Measurements from ENCODE around the gene KRTAP9-7. TPM values are rescaled to one million over a fixed set of nuclear protein-coding genes. Genes with fewer than 3 reads are reported as not detected.

The KRTAP9-7 gene
- total and polyA plus RNA-seq, 2 experiments from 2014 or later: not detected

DNA sequence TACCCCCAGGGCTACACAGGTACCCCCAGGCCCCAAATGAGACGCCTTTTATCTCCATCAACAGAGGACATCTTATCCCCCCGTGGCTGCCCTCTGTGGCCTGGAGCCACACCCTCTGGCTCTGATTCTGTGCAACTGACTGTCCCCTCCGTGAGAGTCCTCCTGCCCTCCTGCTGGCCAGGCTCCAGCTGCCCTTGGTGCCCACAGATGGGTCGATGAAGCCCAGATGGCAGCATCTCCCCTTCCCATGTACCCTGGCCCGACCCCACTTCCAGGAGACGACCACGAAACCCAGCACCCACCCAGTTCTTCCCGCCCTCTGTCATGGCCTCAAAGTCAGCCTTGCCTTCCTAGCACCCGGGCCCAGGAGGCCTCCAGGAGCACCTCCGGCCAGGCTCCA is 49.6 kb downstream of the KRTAP9-7 start (continued):
- TF ChIP-seq, protein P1, sequence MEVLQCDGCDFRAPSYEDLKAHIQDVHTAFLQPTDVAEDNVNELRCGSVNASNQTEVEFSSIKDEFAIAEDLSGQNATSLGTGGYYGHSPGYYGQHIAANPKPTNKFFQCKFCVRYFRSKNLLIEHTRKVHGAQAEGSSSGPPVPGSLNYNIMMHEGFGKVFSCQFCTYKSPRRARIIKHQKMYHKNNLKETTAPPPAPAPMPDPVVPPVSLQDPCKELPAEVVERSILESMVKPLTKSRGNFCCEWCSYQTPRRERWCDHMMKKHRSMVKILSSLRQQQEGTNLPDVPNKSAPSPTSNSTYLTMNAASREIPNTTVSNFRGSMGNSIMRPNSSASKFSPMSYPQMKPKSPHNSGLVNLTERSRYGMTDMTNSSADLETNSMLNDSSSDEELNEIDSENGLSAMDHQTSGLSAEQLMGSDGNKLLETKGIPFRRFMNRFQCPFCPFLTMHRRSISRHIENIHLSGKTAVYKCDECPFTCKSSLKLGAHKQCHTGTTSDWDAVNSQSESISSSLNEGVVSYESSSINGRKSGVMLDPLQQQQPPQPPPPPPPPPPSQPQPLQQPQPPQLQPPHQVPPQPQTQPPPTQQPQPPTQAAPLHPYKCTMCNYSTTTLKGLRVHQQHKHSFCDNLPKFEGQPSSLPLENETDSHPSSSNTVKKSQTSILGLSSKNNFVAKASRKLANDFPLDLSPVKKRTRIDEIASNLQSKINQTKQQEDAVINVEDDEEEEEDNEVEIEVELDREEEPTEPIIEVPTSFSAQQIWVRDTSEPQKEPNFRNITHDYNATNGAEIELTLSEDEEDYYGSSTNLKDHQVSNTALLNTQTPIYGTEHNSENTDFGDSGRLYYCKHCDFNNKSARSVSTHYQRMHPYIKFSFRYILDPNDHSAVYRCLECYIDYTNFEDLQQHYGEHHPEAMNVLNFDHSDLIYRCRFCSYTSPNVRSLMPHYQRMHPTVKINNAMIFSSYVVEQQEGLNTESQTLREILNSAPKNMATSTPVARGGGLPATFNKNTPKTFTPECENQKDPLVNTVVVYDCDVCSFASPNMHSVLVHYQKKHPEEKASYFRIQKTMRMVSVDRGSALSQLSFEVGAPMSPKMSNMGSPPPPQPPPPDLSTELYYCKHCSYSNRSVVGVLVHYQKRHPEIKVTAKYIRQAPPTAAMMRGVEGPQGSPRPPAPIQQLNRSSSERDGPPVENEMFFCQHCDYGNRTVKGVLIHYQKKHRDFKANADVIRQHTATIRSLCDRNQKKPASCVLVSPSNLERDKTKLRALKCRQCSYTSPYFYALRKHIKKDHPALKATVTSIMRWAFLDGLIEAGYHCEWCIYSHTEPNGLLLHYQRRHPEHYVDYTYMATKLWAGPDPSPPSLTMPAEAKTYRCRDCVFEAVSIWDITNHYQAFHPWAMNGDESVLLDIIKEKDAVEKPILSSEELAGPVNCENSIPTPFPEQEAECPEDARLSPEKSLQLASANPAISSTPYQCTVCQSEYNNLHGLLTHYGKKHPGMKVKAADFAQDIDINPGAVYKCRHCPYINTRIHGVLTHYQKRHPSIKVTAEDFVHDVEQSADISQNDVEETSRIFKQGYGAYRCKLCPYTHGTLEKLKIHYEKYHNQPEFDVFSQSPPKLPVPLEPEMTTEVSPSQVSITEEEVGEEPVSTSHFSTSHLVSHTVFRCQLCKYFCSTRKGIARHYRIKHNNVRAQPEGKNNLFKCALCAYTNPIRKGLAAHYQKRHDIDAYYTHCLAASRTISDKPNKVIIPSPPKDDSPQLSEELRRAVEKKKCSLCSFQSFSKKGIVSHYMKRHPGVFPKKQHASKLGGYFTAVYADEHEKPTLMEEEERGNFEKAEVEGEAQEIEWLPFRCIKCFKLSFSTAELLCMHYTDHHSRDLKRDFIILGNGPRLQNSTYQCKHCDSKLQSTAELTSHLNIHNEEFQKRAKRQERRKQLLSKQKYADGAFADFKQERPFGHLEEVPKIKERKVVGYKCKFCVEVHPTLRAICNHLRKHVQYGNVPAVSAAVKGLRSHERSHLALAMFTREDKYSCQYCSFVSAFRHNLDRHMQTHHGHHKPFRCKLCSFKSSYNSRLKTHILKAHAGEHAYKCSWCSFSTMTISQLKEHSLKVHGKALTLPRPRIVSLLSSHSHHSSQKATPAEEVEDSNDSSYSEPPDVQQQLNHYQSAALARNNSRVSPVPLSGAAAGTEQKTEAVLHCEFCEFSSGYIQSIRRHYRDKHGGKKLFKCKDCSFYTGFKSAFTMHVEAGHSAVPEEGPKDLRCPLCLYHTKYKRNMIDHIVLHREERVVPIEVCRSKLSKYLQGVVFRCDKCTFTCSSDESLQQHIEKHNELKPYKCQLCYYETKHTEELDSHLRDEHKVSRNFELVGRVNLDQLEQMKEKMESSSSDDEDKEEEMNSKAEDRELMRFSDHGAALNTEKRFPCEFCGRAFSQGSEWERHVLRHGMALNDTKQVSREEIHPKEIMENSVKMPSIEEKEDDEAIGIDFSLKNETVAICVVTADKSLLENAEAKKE (CRISPR knock-in tag; IDR thresholded peaks at IDR 0.05): no peak
- no peak for TF ChIP-seq REST (IDR thresholded peaks at IDR 0.05; ENCODE audit: unreplicated experiment)
- TF ChIP-seq POLR2AphosphoS5 (IDR thresholded peaks at IDR 0.05; ENCODE audit: low read depth): no peak

- no peak overlapping the region for H3K27ac ChIP-seq (ENCODE audit: low read depth)
- H2AFZ ChIP-seq: no peak overlapping the region
- Mint-ChIP-seq H3K4me3 (no peak overlapping the region), H3K36me3 (ENCODE audit: low read depth) (no peaks in the 10 kb centered on the region), H3K9me3 (no peaks in the 10 kb centered on the region; the same call in 2 of the 3 replicates), H3K27me3 (ENCODE audit: insufficient read depth, low read depth, poor library complexity) (peaks cover 11% of the 10 kb centered on the region), H3K4me1 (no peaks in the 10 kb centered on the region; the same call in 2 of the 3 replicates), H3K27ac (no peak overlapping the region)
- no peaks in the 10 kb centered on the region for H3K27me3 ChIP-seq (ENCODE audit: insufficient read depth)
- no peaks in the 10 kb centered on the region for H3K4me1 ChIP-seq (ENCODE audit: insufficient read depth)
- H3K79me2 ChIP-seq (replicated peaks; ENCODE audit: insufficient read depth): no peaks in the 10 kb centered on the region
- DNase-seq (ENCODE audit: low spot score) (no peak), ATAC-seq (no peak)
- no peaks in the 10 kb centered on the region for H3K36me3 ChIP-seq (ENCODE audit: insufficient read depth)
- no peak overlapping the region for H3K4me3 ChIP-seq
- no peaks in the 10 kb centered on the region for H3K9me2 ChIP-seq (ENCODE audit: insufficient read depth)
- no peaks in the 10 kb centered on the region for H4K20me1 ChIP-seq (replicated peaks; ENCODE audit: insufficient read depth)
- H3K4me2 ChIP-seq: no peak overlapping the region
- no peaks in the 10 kb centered on the region for H3F3A ChIP-seq (replicated peaks; ENCODE audit: low read depth)
- no peak for TF ChIP-seq STAT1 (IDR thresholded peaks at IDR 0.05; ENCODE audit: unreplicated experiment)
- TF ChIP-seq EZH2phosphoT487 (IDR thresholded peaks at IDR 0.05; ENCODE audit: unreplicated experiment): no peak
- TF ChIP-seq, protein P1 (CRISPR knock-in tag; IDR thresholded peaks at IDR 0.05): no peak
- no peak for TF ChIP-seq ZNF114 (CRISPR knock-in tag; IDR thresholded peaks at IDR 0.05)
Measured at GRCh38 chr17:41325611-41326010, 50.1 kb downstream of the KRTAP9-7 start.

Data from GM23338 (cell line).